ENCODE data around the gene ZBTB21. TPM values are rescaled to one million over a fixed set of nuclear protein-coding genes. Genes with fewer than 3 reads are reported as not detected.

The ZBTB21 gene
- total RNA-seq, 2 donors from 2014 or later, result 17.3 to 23.1 TPM

DNA sequence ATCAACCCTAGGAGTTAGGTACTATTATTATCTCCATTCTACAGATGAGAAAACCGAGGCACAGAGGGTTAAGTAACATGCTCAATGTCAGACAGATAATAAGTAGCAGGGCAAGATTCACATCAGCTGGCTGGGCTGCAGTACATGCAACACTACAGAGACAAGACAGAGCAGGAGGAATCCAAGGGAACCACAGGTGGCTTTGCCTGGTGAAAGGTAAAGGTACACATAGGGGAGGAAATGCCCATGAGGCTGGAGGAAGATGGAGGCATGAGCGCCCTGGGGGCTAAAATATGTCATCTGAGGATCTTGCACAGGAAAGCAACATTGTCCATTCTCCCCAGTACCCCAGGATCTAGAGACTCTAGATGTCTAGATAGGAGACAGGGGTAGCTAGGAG is 8.4 kb downstream of the ZBTB21 start:
- H3K9me3 ChIP-seq (ENCODE audit: control insufficient read depth, low read length), result peaks cover 22% of the 10 kb centered on the region
- no peak overlapping the region for H3K4me3 ChIP-seq (ENCODE audit: low read length)
- DNase-seq, result no peak
- H3K4me3 Mint-ChIP-seq, result no peak overlapping the region
- H3K36me3 ChIP-seq (ENCODE audit: control insufficient read depth, insufficient read depth, low read length), result peaks cover 69% of the 10 kb centered on the region
- WGBS, 2 experiments (ENCODE audit: insufficient coverage in 1 of 2, insufficient read length in 1 of 2), result 94 to 100% methylated on average over 1 to 2 of the region's 2 CpGs
- H3K27ac Mint-ChIP-seq, result no peak overlapping the region
- no peaks in the 10 kb centered on the region for H3K27me3 ChIP-seq (ENCODE audit: control insufficient read depth, insufficient read depth, low read length, poor library complexity, severe bottlenecking)
- TF ChIP-seq, protein P1, sequence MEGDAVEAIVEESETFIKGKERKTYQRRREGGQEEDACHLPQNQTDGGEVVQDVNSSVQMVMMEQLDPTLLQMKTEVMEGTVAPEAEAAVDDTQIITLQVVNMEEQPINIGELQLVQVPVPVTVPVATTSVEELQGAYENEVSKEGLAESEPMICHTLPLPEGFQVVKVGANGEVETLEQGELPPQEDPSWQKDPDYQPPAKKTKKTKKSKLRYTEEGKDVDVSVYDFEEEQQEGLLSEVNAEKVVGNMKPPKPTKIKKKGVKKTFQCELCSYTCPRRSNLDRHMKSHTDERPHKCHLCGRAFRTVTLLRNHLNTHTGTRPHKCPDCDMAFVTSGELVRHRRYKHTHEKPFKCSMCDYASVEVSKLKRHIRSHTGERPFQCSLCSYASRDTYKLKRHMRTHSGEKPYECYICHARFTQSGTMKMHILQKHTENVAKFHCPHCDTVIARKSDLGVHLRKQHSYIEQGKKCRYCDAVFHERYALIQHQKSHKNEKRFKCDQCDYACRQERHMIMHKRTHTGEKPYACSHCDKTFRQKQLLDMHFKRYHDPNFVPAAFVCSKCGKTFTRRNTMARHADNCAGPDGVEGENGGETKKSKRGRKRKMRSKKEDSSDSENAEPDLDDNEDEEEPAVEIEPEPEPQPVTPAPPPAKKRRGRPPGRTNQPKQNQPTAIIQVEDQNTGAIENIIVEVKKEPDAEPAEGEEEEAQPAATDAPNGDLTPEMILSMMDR (conservative IDR thresholded peaks at IDR 0.05), result no peak
- H3K9me3 Mint-ChIP-seq, result peaks cover 15% of the 10 kb centered on the region
- H3K27ac ChIP-seq (ENCODE audit: low read depth, low read length), result no peak overlapping the region
- H3K9ac ChIP-seq (ENCODE audit: extremely low read depth, low read length, poor library complexity, severe bottlenecking), result no peak overlapping the region
- H3K36me3 Mint-ChIP-seq (ENCODE audit: low read depth), result peaks cover 58% of the 10 kb centered on the region
- H3K4me1 Mint-ChIP-seq, result peaks cover 10% of the 10 kb centered on the region
- H3K4me1 ChIP-seq (ENCODE audit: control insufficient read depth, insufficient read depth, low read length), result peaks cover 6% of the 10 kb centered on the region
- no peaks in the 10 kb centered on the region for H3K27me3 Mint-ChIP-seq (ENCODE audit: insufficient read depth)

DNA sequence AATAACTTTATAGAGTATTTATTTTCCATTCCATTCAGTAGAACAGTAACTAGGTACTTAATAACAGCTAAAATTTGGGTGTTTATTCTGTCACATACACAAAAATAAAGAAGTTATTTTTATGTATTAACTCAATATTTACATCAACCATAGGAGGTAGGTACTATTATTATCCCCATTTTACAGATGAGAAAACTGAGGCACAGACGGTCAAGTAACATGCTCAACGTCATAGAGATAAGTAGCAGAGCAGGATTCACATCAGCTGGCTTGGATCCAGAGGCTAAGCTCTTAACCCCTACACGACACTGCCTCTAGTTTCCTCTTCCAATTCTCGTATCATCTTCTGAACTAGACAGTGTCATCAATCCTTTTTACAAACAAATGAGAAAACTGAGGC is 9.3 kb downstream of the ZBTB21 start:
- 93 to 96% methylated on average over 4 of the region's 4 CpGs for WGBS, 2 experiments (ENCODE audit: insufficient coverage in 1 of 2, insufficient read length in 1 of 2)
- peaks cover 61% of the 10 kb centered on the region for H3K36me3 Mint-ChIP-seq (ENCODE audit: low read depth)

DNA sequence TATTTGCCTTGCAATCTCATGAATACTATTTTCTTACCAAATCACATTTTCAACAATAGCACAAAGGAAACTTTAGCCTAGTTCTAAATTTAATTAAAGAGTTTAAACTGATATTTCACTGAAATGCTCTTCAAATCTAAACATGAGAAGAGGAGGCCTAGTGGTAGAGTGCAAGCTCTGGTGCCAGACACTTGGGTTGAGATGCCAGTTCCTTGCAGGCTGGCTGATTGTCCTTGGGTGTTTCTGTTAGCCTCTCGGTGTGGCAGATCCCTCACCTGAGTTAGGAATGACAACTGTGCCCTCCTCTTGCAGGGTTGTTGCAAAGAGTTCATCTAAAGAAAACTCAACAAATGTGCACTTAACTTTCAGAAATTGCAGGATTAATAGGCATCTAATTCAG is 12.5 kb downstream of the ZBTB21 start:
- peaks cover 36% of the 10 kb centered on the region for H3K9me3 Mint-ChIP-seq
- no peaks in the 10 kb centered on the region for H3K27me3 Mint-ChIP-seq (ENCODE audit: insufficient read depth)
- DNase-seq, result no peak
- H3K36me3 Mint-ChIP-seq (ENCODE audit: low read depth), result peaks cover 88% of the 10 kb centered on the region
- H3K9ac ChIP-seq (ENCODE audit: extremely low read depth, low read length, poor library complexity, severe bottlenecking), result no peak overlapping the region
- H3K4me1 ChIP-seq (ENCODE audit: control insufficient read depth, insufficient read depth, low read length), result no peaks in the 10 kb centered on the region
- 96 to 100% methylated on average over 1 of the region's 1 CpG for WGBS, 2 experiments (ENCODE audit: insufficient coverage in 1 of 2, insufficient read length in 1 of 2)
- peaks cover 42% of the 10 kb centered on the region for H3K9me3 ChIP-seq (ENCODE audit: control insufficient read depth, low read length)
- no peaks in the 10 kb centered on the region for H3K27me3 ChIP-seq (ENCODE audit: control insufficient read depth, insufficient read depth, low read length, poor library complexity, severe bottlenecking)
- no peaks in the 10 kb centered on the region for H3K4me1 Mint-ChIP-seq
- H3K36me3 ChIP-seq (ENCODE audit: control insufficient read depth, insufficient read depth, low read length), result peaks cover 98% of the 10 kb centered on the region
- H3K27ac ChIP-seq (ENCODE audit: low read depth, low read length), result no peak overlapping the region
- H3K4me3 ChIP-seq (ENCODE audit: low read length), result no peak overlapping the region
- no peak overlapping the region for H3K4me3 Mint-ChIP-seq
- TF ChIP-seq, protein P1 (conservative IDR thresholded peaks at IDR 0.05), result no peak
- no peak overlapping the region for H3K27ac Mint-ChIP-seq

More for the DNA sequence above, 9.3 kb downstream of the ZBTB21 start:
- Mint-ChIP-seq H3K4me3 (no peak overlapping the region), H3K27me3 (ENCODE audit: insufficient read depth) (no peaks in the 10 kb centered on the region), H3K4me1 (peaks cover 10% of the 10 kb centered on the region), H3K27ac (no peak overlapping the region), H3K9me3 (peaks cover 24% of the 10 kb centered on the region)
- peaks cover 6% of the 10 kb centered on the region for H3K4me1 ChIP-seq (ENCODE audit: control insufficient read depth, insufficient read depth, low read length)
- no peak overlapping the region for H3K9ac ChIP-seq (ENCODE audit: extremely low read depth, low read length, poor library complexity, severe bottlenecking)
- H3K36me3 ChIP-seq (ENCODE audit: control insufficient read depth, insufficient read depth, low read length), result peaks cover 73% of the 10 kb centered on the region
- DNase-seq, result no peak
- H3K4me3 ChIP-seq (ENCODE audit: low read length), result no peak overlapping the region
- H3K9me3 ChIP-seq (ENCODE audit: control insufficient read depth, low read length), result peaks cover 30% of the 10 kb centered on the region
- TF ChIP-seq, protein P1 (conservative IDR thresholded peaks at IDR 0.05), result no peak
- H3K27me3 ChIP-seq (ENCODE audit: control insufficient read depth, insufficient read depth, low read length, poor library complexity, severe bottlenecking), result no peaks in the 10 kb centered on the region
- no peak overlapping the region for H3K27ac ChIP-seq (ENCODE audit: low read depth, low read length)

Measured in endodermal cell (in vitro differentiated cells).